ENCODE measurements around the gene ETS1.

- TF ChIP-seq REST (IDR thresholded peaks at IDR 0.05; ENCODE audit: insufficient read depth in 1 of 2, low read depth in 2 of 2, low read length in 2 of 2): no peak
- TF ChIP-seq TAF1 (IDR thresholded peaks at IDR 0.05; ENCODE audit: borderline replicate concordance, insufficient read depth, low read length): no peak
- peak; percentile 36; the same call in 1 of the 2 replicates for TF ChIP-seq POLR2AphosphoS5 (IDR thresholded peaks at IDR 0.05; ENCODE audit: low read depth, low read length)
Observed at GRCh38 chr11:128428935-128429334, 158.4 kb downstream of the ETS1 start.
